CD14-positive monocyte (primary cell): ENCODE results near the gene TAPT1. TPM values are rescaled to one million over a fixed set of nuclear protein-coding genes. Genes with fewer than 3 reads are reported as not detected.

Experiments
- DNase-seq, 3 donors: peaks; one replicate each; pipeline ENCODE4 v3.0.0-alpha.2; 2011 to 2022
- H2AFZ ChIP-seq: 2 replicates; pipeline ENCODE4 v1.6.0; 2012; ENCODE audit warnings: mild to moderate bottlenecking, low read depth, low read length, inconsistent platforms; ENCODE audit not compliant: insufficient read depth, poor library complexity, severe bottlenecking
- H3K27ac ChIP-seq, 2 donors: 1 replicate in 1 of 2; 2 replicates in 1 of 2; pipeline ENCODE4 v1.5.1; 2012 to 2013; ENCODE audit warnings: low read length in 2 of 2, control low read depth in 1 of 2, inconsistent platforms in 1 of 2, low read depth in 1 of 2, mild to moderate bottlenecking in 1 of 2
- H3K27me3 ChIP-seq, 2 donors: one replicate each; pipeline versions ENCODE4 v1.6.0 to v1.6.1; 2011 to 2013; ENCODE audit warnings: low read length in 2 of 2; ENCODE audit not compliant: control insufficient read depth in 2 of 2, insufficient read depth in 2 of 2
- H3K36me3 ChIP-seq, 2 donors: replicated peaks in 1 of 2; 1 replicate in 1 of 2; 2 replicates in 1 of 2; pipeline versions ENCODE4 v1.5.1 to v1.6.1; 2012 to 2013; ENCODE audit warnings: low read length in 2 of 2, control low read depth in 1 of 2, inconsistent platforms in 1 of 2, mild to moderate bottlenecking in 1 of 2; ENCODE audit not compliant: insufficient read depth in 2 of 2, control insufficient read depth in 1 of 2
- H3K4me1 ChIP-seq, 2 donors: 1 replicate in 1 of 2; 2 replicates in 1 of 2; pipeline versions ENCODE4 v1.5.1 to v1.6.1; 2012 to 2013; ENCODE audit warnings: low read length in 2 of 2, control low read depth in 1 of 2, inconsistent platforms in 1 of 2, mild to moderate bottlenecking in 1 of 2, moderate library complexity in 1 of 2; ENCODE audit not compliant: insufficient read depth in 2 of 2, control insufficient read depth in 1 of 2
- H3K4me2 ChIP-seq: replicated peaks from 2 replicates; pipeline ENCODE3; 2012; ENCODE audit warnings: low read length, moderate library complexity, mild to moderate bottlenecking; ENCODE audit not compliant: poor library complexity, severe bottlenecking; ENCODE audit errors: extremely low read depth
- H3K4me3 ChIP-seq, 3 experiments: fragments of 200-600 bp in 1 of 3; sonication (generic) in 1 of 3; replicated peaks in 1 of 3; 1 replicate in 2 of 3; 2 replicates in 1 of 3; pipeline ENCODE4 v1.5.1; 2011 to 2013; ENCODE audit warnings: low read length in 3 of 3, mild to moderate bottlenecking in 3 of 3, control low read depth in 2 of 3, low read depth in 2 of 3, inconsistent platforms in 1 of 3, moderate library complexity in 1 of 3
- H3K79me2 ChIP-seq: 2 replicates; pipeline ENCODE4 v1.6.0; 2012; ENCODE audit warnings: mild to moderate bottlenecking, control low read depth, inconsistent platforms, low read length, moderate library complexity; ENCODE audit not compliant: insufficient read depth
- H3K9ac ChIP-seq: 2 replicates; pipeline ENCODE4 v1.6.0; 2017; ENCODE audit warnings: low read length, mild to moderate bottlenecking; ENCODE audit not compliant: insufficient read depth, poor library complexity, severe bottlenecking
- H3K9me3 ChIP-seq, 2 donors: replicated peaks in 1 of 2; 1 replicate in 1 of 2; 2 replicates in 1 of 2; pipeline versions ENCODE4 v1.5.1 to v1.6.1; 2012 to 2013; ENCODE audit warnings: low read length in 2 of 2, control low read depth in 1 of 2; ENCODE audit not compliant: control insufficient read depth in 1 of 2, insufficient read depth in 1 of 2
- H4K20me1 ChIP-seq: 2 replicates; pipeline ENCODE4 v1.6.0; 2012; ENCODE audit warnings: mild to moderate bottlenecking, low read length, control low read depth, moderate library complexity; ENCODE audit not compliant: insufficient read depth
- H3K27ac Mint-ChIP-seq, 7 donors: one replicate each; pipeline ENCODE4 v1.8.0; 2020; ENCODE audit warnings: mild to moderate bottlenecking in 7 of 7, mixed read lengths in 7 of 7, moderate library complexity in 6 of 7, inconsistent platforms in 2 of 7
- H3K27me3 Mint-ChIP-seq, 3 donors: one replicate each; pipeline ENCODE4 v1.8.0; 2021 to 2022; ENCODE audit warnings: low read depth in 3 of 3, mild to moderate bottlenecking in 3 of 3, mixed read lengths in 3 of 3, moderate library complexity in 3 of 3, inconsistent platforms in 1 of 3
- H3K36me3 Mint-ChIP-seq, 2 donors: one replicate each; pipeline ENCODE4 v1.8.0; 2020; ENCODE audit warnings: mixed read lengths in 2 of 2, inconsistent platforms in 1 of 2, mild to moderate bottlenecking in 1 of 2
- H3K4me1 Mint-ChIP-seq: one replicate; pipeline ENCODE4 v1.8.0; 2020; ENCODE audit warnings: mild to moderate bottlenecking, mixed read lengths
- H3K4me3 Mint-ChIP-seq, 2 donors: one replicate each; pipeline ENCODE4 v1.8.0; 2020; ENCODE audit warnings: mild to moderate bottlenecking in 2 of 2, mixed read lengths in 2 of 2, moderate library complexity in 1 of 2
- H3K9me3 Mint-ChIP-seq, 7 donors: one replicate each; pipeline ENCODE4 v1.8.0; 2020 to 2022; ENCODE audit warnings: mixed read lengths in 7 of 7, mild to moderate bottlenecking in 6 of 7, moderate library complexity in 6 of 7, inconsistent platforms in 2 of 7
- CTCF ChIP-seq: fragments of 200-600 bp; IDR thresholded peaks from one replicate; pipeline ENCODE4 v1.8.0; 2022; ENCODE audit warnings: antibody characterized with exemption, mild to moderate bottlenecking
- WGBS: methylation state at CpG from one replicate; pipeline ENCODE4 v1.1.5; 2013; ENCODE audit warnings: missing lambda C conversion rate; ENCODE audit not compliant: insufficient coverage; 5-methylcytosine and 5-hydroxymethylcytosine counted together
- intact Hi-C, 2 donors: fragments of 100-400 bp; cut with micrococcal nuclease; formaldehyde crosslinking; loops; one replicate each; pipeline versions ENCODE4 v1.15.0 to v1.15.1; 2023
- polyA plus RNA-seq, 3 donors: library from polyadenylated mRNA; depleted of rRNA in 1 of 3; unstranded in 2 of 3; stranded (reverse) in 1 of 3; fragments of 300-500 nt in 2 of 3; fragments of >200 nt in 1 of 3; fragmentation: Illumina TruSeq in 2 of 3; gene quantifications; 1 replicate in 2 of 3; 2 replicates in 1 of 3; pipeline ENCODE4 v1.2.3, GENCODE V29; 2012 to 2021

TAPT1 gene
- polyA plus RNA-seq, 3 donors, result 15.2 to 18.4 (median 16.0) TPM

DNA sequence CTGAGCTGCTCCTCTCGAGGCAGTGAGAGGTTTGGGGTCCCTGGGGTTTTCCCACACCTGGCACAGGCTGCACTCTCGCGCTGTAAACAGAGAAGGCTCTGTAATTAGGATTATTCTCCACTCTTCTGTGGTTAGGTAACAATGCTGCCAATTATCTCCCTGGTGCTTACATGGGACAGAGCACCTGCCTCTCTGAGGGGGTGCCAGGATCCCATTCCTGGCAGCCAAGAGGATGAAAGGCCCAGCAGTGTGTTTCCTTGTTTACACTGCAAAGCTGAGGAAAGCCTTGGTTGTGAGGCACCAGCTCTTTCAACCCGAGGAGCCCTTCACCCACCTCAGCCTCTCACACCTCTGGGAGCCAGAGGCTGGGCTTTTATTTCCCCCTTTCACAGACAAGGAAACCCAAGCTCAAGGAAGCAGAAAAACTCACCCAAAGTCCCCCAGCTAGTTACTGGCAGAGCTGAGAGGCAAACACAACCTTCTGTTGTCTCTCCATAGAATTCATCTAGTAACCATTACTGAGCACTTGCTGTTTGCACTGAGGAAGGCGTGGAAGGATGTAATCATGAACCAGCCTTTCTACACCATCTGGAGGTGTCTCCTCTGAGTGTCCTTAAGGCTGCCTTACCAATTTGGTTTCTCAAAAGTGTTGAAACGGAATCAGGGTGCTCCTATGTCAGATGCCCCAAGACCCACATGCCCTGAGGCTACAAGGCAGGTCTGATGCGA is 102.8 kb downstream of the TAPT1 start:
- Histone ChIP-seq H3K27ac (no peak overlapping the region), H3K4me2 (no peak overlapping the region), H2AFZ (peak overlapping the region; percentile 32), H3K27me3 (no peaks in the 10 kb centered on the region), H3K9me3 (no peaks in the 10 kb centered on the region), H3K9ac (no peak overlapping the region), H3K79me2 (no peaks in the 10 kb centered on the region), H3K4me1 (peaks cover 10 to 15% of the 10 kb centered on the region in 2 donors), H3K36me3 (no peaks in the 10 kb centered on the region), H3K4me3 (no peak overlapping the region), H4K20me1 (no peaks in the 10 kb centered on the region)
- no peak for TF ChIP-seq CTCF
- intact Hi-C loops, result no loop called here
- H3K27ac Mint-ChIP-seq, result peak overlapping the region in 1 of 7 donors; percentile 1
- H3K36me3 Mint-ChIP-seq, result no peaks in the 10 kb centered on the region
- H3K4me1 Mint-ChIP-seq, result peaks cover 13% of the 10 kb centered on the region
- no peak overlapping the region for H3K4me3 Mint-ChIP-seq
- no peak for DNase-seq
- H3K27me3 Mint-ChIP-seq, result peaks cover 0 to 3% (median 2%) of the 10 kb centered on the region in 3 donors
- 68% methylated on average over 6 of the region's 7 CpGs for WGBS
- peaks cover 0 to 1% (median 0%) of the 10 kb centered on the region in 7 donors for H3K9me3 Mint-ChIP-seq

- Histone ChIP-seq H2AFZ (peak overlapping the region; percentile 32), H3K9ac (no peak overlapping the region), H3K4me1 (peaks cover 10 to 15% of the 10 kb centered on the region in 2 donors), H4K20me1 (no peaks in the 10 kb centered on the region), H3K27ac (no peak overlapping the region), H3K4me3 (no peak overlapping the region), H3K79me2 (no peaks in the 10 kb centered on the region), H3K9me3 (no peaks in the 10 kb centered on the region), H3K27me3 (no peaks in the 10 kb centered on the region), H3K4me2 (no peak overlapping the region), H3K36me3 (no peaks in the 10 kb centered on the region)
- Mint-ChIP-seq H3K9me3 (peaks cover 0 to 1% (median 0%) of the 10 kb centered on the region in 7 donors), H3K27ac (no peak overlapping the region), H3K36me3 (no peaks in the 10 kb centered on the region), H3K4me3 (no peak overlapping the region), H3K27me3 (peaks cover 0 to 3% (median 2%) of the 10 kb centered on the region in 3 donors), H3K4me1 (peaks cover 13% of the 10 kb centered on the region)
- WGBS, result 21% methylated on average over 3 of the region's 5 CpGs
- no peak for DNase-seq
- intact Hi-C loops, result no loop called here
- TF ChIP-seq CTCF, result no peak
Measured at GRCh38 chr4:16122784-16123183, 103.5 kb downstream of the TAPT1 start.
